ENCODE data around the gene OSBP.

Gene OSBP

DNA sequence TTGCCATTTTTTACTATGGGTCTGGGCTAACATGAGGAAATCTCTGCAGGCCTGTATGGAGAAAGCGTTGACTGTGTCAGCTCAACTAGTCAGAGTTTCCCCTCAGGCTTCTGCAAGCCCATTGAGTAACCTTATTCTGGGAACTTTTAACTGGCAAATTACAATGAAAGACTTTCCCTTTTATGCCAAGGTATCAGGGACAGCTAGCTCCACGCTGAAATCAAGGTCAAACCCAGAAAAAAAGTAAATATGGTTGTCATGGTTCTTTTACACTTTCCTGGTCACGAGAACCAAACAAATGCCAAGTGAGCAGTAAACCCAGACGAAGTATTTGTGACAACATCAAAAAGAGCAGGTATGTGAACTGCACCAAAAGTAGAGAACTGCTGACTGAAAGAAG is 13.8 kb downstream of the OSBP start:
- DNase-seq = no peak

DNA sequence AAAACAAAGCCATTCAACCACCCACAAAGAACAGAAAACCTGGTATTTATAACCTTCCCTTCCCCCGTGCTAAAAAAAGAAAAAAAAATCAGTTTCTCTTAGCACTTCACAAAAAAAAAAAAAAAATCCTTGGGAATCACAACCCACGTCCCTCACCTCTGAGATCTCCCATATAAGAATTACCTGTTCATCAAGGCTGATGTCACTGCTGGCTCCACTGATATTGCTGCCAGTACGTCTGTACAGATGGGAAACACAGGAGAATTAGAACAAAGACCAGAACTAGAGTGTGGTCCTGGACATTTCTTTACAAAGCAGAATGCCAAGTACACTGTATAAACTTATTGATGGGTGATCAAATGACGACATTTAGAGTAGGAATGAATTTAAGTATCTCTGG is 14.9 kb downstream of the OSBP start:
- no peak for DNase-seq

DNA sequence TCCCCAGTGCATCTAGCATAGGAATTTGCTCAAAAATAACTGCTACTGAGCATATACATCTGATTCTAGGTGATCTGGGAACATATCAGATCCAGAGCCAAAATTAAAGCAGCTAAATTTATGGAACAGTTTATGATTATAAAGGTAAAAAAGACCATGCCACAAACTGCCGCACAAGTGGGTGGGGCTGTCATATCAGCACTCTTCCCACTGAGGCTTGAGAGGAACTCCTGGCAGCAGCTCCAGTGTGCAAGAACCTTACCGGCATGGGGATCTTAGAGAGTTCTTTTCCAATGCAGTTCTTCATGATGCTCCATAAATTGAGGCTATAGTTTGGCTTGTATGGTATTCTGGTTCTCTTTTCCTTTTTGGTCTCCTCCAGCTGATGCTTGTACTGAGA is 15.3 kb downstream of the OSBP start:
- no peak for DNase-seq

DNA sequence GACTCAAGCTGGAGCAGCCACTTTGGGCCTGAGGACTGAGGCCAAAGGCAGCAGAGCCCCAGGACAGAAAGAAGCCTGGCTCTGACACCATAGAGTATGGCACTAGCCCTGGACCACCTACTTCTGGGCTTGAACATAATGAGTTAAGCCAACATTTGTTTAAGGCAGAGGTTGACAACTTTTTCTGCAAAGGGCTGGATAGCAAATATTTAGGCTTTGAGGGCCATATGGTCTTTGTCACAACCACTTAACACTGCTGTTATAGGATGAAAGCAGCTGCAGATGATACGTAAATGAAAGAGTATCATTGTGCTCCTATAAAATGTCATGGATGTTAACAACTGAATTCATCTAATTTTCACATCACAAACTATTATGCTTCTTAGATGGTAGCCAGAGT is 16.6 kb downstream of the OSBP start:
- no peak for DNase-seq

DNA sequence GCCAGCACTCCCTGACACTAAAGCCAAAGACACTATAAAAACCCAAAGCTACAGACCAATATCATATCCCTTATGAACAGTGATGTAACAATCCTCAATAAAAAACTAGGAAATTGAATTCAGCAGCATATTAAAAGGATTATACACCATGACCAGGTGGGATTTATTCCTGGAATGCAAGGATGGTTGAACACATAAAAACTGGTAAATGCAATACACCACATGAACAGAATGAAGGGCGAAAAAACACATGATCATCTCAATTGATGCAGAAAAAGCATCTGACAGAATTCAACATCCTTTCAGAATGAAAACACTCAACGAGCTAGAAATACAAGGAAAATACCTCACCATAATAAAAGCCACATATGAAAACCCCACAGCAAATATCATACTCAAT is 31.3 kb downstream of the OSBP start:
- DNase-seq = no peak

DNA sequence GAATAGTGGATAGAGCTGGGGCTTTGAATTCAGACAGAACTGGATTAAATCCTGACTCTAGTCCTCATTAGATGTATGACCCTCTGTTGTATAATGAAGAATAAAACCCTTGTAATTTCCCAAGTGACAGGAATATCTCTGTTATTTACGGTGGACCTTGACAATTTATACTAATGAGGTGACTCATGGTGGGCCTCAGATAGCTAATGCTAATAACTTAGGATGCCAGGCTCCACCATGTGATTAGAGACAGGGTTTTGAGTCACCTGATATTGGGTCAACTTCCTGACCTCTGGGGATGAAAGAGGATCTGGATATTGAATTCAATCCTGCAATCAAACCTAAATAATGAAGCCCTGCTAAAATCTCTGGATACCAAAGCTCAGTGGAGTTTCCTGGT is 33.6 kb downstream of the OSBP start:
- DNase-seq = no peak

DNA sequence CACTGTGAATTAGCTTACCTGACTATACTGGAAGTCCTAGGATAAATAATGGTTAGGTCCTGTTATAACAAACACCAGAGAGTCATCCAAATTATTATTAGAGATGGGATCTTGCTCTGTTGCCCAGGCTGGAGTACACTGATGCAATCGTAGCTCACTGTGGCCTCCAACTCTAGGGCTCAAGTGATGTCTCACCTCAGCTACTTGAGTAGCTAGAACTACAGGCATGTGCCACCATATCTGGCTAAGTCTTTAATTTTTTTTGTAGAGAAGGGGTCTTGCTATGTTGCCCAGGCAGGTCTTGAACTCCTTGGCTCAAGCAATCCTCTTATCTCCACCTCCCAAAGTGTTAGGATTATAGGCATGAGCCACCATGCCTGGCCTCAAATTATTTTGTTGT is 37.2 kb downstream of the OSBP start:
- DNase-seq = no peak

DNA sequence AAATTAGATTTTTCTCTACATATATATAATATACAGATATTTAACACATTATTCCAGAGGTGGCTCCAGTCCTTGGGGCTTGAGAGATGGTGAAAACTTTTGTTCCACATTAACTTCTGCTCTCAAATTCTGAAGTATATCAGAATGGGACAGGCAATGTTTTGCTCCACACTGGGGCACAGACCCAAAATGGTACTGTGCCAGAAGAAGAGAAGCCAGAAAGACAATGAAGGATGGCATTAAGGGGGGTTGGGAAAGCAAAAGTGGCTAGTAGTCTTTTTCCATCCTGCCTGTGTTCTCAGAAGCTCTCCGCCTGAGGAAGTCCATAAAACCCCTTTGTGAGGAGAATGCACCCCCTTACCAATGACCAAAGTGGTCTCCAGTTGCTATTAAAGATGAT is 40.1 kb downstream of the OSBP start:
- no peak for DNase-seq

DNA sequence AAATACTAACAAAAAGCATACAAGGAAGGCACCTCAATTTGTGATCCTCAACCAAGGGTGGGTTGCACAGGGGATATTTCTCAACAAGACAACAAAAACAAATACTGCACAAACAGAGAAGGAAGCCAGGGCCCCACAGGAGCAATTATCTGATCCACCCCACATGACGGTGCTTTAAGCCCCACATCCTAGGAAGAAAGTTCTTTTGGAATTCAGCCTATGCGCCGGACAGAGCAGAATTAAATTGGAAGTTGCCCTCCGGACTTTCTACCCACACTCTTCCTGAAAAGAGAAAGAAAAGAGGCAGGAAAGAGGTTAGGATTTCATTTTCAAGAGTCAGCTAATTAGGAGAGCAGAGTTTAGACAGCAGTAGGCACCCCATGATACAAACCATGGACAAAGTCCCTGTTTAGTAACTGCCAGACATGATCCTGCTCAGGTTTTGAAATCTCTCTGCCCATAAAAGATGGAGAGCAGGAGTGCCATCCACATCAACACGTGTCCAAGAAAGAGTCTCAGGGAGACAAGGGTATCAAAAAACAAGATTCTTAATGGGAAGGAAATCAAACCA is 40.6 kb downstream of the OSBP start:
- no peak for DNase-seq

DNA sequence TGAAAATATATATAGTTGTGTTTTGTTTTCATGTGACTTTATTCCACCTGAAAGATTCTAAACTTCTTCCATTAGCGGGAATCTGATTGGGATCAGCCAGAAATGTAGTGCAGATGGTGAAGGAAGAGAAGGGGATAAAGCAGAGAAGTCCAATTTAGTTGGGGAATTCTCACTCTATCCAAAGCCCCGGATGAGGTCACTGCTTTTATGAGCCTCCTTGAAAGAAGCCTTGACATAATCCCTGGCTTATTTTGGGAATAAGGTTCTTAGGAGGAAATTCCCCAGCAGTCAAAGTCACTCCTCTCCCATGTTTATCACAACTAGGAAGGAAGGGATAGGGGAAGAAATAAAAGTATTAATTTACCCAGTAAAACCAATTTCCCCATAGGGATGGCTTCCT is 41.1 kb downstream of the OSBP start:
- DNase-seq = no peak

DNA sequence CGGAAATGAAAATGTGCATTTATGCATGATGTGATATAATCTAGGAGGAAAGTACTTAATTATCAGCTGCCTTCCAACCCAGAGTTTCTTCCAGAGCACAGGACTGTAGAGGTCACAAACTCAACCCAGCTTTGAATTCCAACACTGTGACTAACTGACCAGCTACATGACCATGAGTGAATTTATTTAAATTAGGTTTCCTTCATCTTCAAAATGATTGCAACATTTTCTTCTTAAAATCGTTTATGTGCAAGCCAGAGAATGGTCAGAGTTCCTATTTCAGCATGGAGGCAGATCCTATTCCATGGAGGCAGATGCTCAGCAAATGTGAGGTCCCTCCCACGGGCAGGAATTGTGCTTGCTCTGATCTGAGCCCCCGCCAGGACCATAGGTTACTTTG is 42.4 kb downstream of the OSBP start:
- no peak for DNase-seq

DNA sequence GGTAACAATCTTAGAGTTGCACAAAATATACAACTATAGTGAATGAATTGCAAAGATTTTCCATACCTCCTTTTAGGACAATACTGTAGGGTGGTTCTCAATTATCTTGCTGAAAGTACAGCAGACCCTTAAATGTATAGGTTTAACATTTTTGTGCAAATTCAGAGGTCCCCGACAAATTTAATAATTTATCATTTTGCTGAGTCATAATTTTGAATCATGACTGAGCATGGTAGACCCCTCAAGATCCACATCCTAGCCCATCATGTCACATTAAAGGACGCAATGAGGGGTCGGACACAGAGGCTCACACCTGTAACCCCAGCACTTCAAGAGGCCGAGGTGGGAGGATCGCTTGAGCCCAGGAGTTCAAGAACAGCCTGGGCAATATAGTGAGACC is 43.5 kb downstream of the OSBP start:
- no peak for DNase-seq

DNA sequence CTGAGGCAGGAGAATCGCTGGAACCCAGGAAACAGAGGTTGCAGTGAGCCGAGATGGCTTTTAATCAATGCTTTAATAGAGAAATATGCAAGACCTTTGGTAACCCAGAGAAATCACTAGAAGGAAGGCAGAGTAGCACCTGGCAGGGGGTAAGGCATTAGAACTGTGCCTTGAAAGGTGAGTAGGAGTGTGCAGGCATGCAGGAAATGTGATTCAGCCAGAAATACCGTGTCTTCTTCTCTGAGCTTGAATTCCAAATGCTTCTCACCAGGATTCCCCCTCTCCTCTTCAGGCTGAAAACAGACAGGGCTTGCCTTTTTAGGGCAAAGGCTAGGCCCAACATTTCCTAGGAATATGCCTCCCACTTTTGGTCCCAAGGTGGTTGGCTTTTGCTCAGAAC is 53.3 kb downstream of the OSBP start:
- no peak for DNase-seq

DNA sequence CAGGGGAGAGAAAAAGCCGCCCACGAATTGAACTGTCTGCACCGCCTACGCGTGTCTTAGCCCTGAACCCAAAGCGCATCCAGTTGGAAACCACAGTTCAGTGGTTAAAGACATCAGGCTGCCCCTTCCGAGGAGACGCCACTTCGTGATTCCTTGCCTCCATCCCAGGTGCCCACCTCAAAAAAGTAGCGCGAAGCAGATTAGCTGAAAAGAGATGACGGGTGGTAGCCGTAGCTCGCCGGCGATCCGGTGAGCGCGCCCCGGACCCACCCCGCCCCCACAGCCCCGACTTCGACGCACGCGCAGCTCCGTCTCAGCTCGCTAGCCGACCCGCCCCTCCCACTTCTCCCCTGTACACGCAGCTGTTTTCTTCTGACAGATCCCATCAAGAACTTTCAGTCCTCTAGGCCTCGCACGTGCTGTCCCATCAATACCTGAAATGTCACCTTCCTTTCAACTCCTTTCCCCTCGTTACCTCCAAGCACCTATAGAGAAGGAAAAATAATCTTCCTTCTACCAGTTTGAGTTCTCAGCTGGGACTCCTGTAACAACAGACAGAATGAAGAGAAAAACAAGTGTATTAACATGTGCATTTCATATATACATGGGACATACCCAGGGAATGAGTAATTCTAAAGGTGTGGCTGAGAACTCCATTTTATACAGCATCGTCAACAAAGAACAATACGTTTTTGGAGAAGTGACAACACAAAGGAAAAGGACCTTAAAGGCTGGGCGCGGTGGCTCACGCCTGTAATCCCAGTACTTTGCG is 54.7 kb downstream of the OSBP start:
- peak; percentile 55 for DNase-seq

DNA sequence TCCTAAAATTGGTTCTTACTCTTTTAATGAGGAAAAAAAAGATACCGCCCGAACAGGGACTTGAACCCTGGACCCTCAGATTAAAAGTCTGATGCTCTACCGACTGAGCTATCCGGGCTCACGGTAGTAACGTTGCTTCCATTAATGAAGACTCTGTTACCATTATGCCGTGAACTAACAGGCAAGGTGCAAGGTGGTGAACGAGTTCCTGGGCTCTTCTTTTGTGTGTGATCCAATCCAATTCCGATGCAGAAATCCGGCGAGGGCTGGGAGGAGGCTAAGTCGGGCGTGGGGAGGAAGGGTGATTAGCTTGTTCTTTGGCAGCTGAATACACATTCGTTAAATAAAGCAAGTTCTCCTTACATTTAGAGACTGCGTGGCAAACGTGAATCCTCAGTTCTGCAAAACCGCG is 55.3 kb downstream of the OSBP start:
- DNase-seq = peak; percentile 44

DNA sequence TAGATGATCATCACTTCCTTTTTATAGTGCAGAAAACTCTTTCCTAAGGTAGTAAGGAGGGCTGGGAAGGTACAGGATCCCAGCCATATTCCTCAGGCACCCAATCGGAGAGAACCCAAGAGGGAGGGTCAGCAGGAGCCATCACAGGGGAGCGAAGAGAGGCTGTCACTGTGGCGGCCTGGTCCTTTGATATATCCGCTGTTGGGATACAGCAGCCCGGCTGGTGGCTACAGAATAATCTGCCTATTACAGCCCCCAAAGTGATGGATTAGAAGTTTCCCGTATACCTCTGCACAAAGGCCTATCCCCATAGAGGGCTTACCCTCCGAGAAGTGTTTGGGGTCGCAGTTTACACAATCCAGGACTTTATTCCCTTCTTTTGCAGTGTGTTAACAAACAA is 55.7 kb downstream of the OSBP start:
- no peak for DNase-seq

DNA sequence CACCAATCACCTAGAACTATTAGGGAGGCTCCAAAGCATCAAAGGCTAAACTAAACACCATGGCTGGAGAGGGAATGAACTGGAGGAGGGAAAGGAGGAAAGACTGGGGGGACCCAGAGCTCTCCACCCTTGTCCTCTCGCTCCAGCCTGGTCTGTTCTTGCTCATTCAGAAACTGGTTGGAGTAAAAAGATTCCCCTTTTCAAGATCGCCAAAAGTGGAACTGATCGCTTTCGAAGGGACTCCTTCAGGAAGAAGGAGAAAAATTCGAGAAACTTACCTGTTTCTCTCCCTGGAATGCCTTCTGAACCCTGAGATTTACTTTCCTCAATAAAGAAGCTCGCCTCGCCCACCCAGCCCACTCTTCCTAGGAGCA is 57.3 kb downstream of the OSBP start:
- no peak for DNase-seq

DNA sequence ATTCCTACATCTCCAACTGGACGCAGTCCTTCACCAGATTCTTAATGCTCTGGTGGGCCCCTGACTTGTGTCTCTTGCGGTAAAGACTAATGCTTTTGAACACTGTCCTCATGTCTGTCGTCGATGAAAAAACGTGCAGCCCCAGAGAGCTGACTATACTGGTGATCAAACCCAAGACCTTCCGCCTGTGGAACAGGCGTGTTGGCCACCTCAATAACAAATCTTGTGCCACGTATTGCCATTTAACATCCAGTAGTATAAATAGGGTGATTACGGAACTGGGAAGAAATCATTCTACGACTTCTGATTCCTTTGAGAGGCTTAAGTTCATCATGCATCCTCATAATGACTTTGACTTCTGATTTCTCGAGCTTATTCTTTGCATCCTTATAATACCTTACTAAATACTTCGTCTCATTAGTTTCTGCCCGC is 58.6 kb downstream of the OSBP start:
- DNase-seq = no peak

DNA sequence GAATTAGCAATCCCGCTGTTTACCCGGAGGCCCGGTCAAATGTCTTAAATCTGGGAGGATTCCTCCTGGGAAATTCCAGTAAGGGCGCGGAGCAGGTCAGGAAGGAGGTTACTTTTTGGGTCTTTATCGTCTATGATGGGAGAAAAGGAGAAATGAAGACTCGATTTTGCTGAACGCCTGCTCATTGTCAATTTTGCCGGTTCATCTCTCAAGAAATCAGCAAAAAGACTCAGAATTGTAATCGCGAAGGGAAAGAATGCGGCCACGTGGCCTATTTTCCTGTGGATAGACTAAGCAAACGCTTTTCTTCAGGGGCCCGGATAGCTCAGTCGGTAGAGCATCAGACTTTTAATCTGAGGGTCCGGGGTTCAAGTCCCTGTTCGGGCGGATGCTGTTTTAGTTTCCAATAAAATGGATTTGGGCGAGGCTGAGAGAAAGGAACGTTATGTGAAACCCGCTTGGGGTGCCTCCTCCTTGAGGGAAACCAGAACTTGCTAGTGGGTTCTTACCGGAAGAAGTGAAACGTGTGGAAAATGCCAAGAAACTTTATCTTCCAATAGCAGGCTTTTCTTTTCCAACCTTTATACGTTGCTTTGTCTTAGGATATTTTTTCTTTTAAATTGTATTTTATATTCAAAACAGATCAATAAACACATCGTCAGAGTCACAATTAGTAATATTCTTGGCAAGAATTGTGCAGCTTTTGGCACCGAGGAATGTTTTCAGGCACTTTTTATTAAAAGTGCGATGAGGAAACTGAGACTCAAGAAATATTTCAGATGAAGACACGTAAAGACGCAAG is 59.3 kb downstream of the OSBP start:
- DNase-seq = no peak

DNA sequence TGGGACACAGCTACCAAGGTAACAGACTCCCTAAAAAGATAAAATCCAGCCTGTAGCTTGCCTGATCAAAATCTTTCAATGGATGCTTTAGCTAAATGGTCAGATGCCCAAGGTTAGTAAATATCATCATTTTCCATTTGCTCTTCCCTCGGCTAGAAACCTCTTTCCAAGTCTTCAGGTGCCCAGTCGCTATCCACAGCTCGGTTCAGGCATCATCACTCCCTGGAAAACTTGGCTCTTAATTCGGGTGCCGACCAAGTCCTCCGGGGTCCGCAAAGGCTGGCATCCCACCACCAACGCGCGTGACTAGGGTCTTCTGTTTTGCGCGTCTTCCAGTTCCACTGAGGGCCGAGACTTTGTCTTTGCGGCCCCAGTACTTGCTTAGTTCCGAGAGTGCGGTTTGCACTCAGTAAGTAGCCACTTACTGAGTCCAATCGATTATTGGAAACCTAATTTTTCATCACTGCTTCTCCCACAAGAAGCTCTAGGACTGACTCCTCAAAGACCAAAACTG is 59.9 kb downstream of the OSBP start:
- no peak for DNase-seq

DNA sequence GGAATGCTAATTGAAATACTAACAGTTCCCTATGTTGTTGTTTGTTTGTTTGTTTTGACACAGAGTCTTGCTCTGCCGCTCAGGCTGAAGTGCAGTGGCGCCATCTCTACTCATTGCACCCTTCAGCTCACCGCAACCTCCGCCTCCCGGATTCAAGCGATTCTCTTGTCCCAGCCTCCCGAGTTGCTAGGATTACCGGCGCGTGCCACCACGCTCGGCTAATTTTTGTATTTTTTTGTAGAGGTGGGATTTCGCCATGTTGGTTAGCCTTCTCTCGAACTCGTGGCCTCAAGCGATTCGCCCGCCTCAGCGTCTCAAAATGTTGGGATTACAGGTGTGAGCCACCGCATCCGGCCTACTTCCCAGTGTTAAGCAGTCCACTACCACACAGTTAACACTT is 62.3 kb downstream of the OSBP start:
- DNase-seq = no peak

DNA sequence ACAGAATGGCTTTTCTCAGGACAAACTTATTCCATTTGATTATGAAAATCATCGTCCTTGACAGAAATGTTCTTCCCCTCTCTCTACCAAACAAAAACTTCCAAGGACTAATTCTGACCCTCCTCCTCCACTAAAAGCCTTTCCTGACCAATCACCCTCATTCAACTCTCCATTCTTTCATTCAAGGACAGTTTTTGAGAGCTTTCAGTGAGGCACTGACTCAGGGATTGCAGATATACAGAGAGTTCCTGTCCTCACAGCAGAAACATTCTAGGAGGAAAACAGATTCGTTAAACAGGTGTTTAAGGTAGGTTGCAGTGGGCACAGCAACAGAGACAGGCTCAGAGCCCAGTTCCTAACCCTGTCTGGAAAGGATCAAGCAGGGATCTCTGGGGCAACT is 62.7 kb downstream of the OSBP start:
- no peak for DNase-seq

DNA sequence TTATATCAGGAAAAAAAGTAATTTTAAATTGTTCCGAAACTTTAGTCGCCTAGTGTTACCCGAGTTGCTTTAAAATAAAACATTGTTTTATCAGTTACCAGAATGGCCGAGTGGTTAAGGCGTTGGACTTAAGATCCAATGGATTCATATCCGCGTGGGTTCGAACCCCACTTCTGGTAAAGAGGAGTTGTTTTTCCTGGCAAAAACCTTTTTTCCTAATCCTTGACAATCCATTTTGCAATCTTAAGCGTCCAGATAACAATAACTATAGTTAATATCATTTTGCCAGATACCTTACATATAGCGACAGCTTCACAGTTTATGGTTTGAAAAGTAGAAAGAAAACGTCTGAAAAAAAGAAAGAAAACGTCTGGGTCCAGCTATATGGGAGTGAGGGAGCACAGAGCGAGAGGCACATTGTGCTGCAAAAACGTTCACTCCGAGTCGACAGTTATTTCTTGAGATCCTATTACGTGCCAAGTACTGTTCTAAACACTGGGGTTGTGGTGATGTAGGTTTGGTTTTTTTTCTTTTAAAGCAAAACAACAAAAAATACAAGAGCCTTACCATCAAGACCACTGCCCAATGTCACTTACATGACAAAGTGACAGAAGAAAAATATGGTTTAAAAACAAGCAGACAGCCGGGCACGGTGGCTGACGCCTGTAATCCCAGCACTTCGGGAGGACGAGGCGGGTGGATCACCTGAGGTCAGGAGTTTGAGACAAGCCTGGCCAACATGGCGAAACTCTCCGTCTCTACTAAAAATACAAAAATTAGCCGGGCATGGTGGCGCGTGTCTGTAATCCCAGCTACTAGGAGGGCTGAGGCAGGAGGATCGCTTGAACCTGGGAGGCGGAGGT is 63.7 kb downstream of the OSBP start:
- no peak for DNase-seq
